HL-60/S4 treated with retinoic acid at 250 ng/mL for 4 days and 3 days (cell line): ENCODE data around the gene ERN1.
"Not testable (repeated sequence)": the region's sequence is repeated elsewhere in the genome, so short reads cannot be mapped to it uniquely, and the experiment has no call there.

Source experiments
- in situ Hi-C: fragments of 300-500 bp; cut with MboI; formaldehyde crosslinking; loops from 2 replicates; pipeline ENCODE4 v1.7.0; 2022; ENCODE audit warnings: low sequenced_read_pairs

ERN1 gene

GRCh38 chr17:64007838-64008282, 122.1 kb downstream of the ERN1 start:
- in situ Hi-C loops, result no loop called here

GRCh38 chr17:64007089-64007837, 122.7 kb downstream of the ERN1 start:
- in situ Hi-C loops, result not testable (repeated sequence)

DNA sequence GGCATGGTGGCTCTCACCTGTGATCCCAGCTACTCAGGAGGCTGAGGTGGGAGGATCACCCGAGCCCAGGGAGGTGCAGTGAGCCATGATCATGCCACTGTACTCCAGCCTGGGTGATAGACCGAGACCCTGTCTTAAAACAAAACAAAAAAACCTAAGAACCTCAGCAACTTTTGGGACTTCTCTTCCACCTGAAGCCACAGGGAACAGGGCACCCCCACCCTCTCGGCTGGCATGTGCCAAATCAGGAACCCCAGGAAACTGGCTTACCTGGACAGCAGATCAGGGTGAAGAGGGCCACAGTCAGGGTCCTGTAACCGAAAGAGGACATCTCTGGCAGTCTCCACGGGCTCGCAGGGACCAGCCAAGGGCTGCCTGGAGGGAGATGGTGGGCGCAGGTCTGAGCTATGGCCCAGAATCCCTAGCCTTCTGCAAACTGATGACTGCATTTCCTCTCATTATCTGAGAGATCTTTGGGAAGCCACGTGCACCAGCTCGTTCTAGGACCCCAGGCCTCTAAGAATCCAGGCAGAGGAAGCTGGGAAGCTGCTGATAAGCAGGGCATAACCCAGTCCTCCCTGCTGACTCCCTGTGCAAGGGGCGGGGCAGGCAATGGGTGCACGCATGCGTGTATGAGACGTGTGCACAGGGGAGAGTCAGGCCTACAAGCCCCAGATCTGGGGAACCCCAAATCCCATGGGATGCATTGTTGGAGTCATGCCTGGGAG, 123.4 kb downstream of the ERN1 start:
- in situ Hi-C loops, result no loop called here

- in situ Hi-C loops, result no loop called here
These were observed 124.2 kb downstream of the ERN1 start for GRCh38 chr17:64005734-64006167.

DNA sequence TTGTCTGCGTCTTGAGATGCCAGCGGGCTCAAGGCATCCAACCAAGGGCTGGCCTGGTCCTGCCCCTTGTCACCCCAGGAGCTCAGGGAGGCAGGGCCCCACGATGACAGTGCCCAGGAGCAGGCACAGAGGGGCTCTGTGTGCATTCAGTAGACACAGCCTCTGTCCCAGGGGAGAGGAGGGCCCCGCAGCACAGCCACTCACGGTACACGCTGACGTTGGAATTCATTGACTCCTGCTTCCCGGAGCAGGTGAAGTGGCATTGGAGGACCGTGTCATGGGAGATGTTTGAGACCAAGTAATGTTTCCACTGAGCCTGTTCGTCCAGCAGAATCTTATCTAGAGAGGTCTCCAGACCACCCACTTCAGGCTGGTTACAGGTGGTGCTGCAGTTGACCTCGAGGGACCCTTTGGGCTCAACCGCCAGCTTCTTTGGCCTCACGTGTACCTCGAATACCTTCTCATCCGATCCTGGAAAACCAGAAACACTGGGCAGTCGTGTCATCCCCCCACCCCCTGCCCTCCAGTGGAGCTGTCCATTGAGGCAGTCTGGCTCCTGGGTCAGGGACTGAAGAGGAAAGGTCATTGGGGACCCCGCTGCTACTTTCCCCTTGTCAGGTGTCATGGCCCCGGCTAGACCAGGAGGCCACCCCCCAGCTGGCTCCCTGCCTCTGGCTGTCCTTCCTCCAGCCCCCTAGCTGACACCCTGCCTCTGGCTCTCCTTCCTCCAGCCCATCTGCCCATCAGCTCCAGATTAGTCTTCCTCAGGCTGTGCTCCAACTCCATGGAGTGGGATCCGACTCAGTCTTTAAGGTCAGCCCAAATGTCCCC, 124.8 kb downstream of the ERN1 start:
- in situ Hi-C loops, result no loop called here

GRCh38 chr17:64004218-64004770, 125.7 kb downstream of the ERN1 start:
- in situ Hi-C loops, result no loop called here

- in situ Hi-C loops, result no loop called here
These were observed 126.3 kb downstream of the ERN1 start for GRCh38 chr17:64003526-64004121.

DNA sequence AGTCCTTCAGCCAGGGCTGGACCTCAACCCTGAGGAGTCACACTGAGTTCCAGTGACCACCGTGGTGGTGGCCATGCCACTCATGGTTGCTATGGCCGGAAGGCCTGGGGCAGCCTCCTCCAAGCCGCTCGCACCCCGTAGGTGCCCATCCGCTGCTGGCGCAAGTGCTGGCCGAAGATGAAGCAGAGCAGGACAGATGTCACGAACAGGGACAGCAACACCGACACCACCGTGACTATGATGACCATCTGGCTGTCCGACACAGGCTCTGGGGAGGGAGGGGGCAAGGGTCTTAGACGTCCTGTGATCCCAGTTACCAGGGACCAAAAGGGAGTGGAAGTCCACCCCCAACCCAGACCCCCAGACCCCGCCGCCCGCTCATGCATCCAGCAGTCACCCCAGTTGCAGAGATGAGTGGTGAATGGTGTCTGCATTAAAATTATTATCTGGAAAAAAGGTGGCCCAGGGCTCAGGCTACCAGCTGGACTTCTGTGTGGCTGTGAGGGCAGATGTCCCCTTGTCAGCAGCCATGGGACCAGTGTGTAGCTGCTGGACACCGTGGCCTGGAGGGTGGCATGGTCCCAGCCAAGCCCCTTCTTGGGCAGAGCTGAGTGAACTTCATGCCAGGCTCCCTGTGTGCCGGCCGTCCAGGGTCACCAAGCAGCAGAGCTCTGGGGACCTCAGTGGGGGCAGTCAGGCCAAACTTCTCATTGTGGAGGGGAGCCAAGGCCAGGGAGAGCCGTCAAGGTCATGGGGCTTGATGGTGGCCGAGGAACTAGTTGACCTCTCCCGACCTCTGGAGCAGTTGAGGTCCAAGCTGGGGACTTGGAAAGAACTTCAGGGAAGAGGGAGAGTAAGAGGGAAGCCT, 127.1 kb downstream of the ERN1 start:
- in situ Hi-C loops, result no loop called here

GRCh38 chr17:64001763-64002529, 128.0 kb downstream of the ERN1 start:
- in situ Hi-C loops, result no loop called here

DNA sequence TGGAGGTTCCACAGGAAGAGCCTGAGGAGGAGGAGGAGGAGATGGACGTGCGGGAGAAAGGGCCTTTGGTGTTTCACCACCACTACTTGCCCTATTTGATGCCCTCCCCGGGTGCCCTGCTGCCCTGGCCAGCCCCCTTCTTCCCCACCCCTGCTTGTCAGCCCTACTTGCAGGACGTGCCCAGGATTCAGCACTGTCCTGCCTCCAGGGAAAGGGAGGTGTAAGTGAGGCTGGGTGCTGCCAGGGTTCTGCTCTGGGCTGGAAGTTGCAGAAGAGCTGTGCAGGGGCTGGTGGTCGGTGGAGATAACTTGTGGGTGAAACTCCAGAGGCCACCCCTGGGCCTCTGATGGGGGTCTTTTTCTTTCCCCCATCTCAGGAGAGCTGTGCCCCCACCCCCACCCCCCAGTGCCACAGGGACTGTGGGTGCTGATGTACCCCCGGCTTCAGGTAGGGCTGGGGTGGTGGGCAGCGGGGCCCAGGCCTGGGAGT, 128.8 kb downstream of the ERN1 start:
- in situ Hi-C loops, result no loop called here

- in situ Hi-C loops, result no loop called here
These were observed 130.0 kb downstream of the ERN1 start for GRCh38 chr17:63999680-64000531.

DNA sequence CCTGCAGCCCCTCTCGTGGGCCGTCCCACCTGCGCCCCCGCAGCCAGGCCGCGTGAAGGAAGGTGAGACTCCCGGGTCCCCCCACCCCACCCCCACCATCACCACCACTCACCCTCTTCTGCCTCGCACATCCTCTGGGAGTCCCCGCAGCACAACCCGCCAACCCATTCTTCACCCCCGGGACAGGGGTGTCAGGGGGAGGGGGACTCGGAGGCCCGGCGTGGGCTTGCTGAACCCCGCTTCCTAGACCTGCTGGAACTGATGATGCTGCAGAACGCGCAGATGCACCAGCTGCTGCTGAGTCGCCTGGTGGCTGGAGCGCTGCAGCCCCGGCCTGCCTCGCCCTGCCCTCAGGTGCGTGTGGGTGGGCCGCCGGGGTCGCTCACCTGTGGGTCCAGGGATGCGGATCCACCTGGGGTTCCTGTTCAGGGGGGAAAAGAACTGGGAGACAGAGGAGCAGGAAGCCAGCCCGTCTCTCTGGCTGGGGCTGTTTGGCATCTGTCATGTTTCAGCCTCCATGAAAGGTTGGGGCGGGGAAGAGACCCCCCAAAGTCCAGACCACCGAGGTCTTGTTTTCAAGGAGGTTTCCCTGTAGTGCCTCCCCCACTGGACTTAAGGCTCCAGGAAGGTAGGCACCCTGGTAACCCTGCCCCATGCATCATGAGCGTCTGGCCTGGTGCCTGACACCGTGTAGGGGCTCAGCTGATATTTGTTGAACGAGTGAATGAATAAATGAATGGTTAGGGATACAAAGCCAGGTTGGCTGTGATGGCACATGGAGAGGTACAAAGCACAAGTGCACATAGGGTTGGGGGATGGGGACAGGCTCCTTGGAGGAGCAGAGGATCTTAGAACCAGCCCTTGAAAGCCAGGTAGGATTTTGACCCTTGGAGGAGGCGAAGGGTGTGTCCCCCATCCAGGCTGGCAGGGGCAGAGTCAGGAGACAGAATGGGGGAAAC, 130.9 kb downstream of the ERN1 start:
- in situ Hi-C loops, result no loop called here

DNA sequence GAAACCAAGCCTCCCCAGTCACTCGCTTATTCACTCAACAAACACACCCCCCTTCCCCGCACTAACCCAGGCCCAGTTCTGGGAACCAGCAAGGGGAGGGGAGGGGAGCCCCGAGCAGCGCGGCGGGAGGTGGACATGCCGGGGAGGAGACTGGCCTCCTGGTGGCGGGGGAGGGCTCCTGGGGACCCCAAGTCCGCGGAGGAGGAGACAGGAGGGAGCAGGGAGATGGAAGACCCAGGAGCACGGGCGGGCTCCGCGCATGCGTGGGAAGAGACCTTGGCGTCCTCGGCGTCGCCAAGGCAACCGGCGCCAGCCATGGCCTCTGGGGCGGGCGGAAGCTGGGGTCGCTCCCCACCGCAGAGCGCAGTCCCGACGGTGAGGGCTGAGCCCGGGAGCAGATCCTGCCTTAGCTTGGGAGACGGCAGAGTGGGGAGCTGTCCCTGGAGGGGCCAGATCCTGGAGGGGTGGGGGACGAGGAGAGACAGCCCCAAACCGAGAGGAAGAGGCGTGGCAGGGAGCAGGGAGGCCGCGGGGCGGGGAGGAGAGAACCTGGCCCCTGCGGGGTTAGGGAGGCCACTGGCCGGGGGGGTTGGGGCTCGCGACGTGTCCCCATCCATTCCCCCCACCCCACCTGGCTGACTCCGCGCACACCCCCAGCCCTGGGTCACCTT, 131.8 kb downstream of the ERN1 start, which contains the start of gene PRR29:
Gene PRR29, plus strand, starts transcription at position 302 of the 671 bp plus-strand sequence. Its CDS starts 14 bp downstream, at position 316.
- in situ Hi-C loops, result no loop called here

DNA sequence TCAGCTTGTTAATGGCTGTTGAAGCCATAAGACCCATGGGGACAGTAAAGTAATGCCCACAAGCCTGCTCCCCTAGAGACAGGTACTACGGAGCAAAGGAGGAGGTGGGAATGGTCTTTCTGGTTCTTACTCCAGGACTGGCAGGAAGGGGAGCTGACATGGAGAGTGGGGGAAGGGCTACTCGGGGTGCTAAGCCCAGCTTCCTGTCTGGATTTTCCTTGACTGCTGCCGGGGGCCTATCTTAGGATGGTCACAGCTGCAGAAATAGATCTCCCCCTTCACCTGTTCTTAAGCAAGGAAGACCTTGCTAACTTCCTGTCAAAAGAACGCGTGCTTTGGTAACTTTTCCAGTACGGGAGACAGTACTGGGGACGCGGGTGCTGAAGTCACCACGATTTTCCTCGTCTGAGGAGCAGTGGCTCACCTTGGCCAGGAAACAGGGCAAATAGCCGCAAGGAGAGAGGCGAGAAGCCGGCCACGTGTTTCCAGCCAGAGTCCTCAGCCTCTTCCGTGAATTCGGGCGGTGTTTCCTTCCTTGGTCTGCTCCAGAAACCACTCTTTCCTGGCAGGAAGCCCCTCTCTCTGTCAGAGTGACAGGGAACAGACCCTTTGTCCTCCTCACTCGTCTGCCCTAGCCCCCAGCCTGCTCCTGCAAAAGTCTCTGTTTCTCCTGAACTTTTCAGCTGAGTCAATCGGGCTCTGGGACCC, 132.4 kb downstream of the ERN1 start:
- in situ Hi-C loops, result no loop called here

DNA sequence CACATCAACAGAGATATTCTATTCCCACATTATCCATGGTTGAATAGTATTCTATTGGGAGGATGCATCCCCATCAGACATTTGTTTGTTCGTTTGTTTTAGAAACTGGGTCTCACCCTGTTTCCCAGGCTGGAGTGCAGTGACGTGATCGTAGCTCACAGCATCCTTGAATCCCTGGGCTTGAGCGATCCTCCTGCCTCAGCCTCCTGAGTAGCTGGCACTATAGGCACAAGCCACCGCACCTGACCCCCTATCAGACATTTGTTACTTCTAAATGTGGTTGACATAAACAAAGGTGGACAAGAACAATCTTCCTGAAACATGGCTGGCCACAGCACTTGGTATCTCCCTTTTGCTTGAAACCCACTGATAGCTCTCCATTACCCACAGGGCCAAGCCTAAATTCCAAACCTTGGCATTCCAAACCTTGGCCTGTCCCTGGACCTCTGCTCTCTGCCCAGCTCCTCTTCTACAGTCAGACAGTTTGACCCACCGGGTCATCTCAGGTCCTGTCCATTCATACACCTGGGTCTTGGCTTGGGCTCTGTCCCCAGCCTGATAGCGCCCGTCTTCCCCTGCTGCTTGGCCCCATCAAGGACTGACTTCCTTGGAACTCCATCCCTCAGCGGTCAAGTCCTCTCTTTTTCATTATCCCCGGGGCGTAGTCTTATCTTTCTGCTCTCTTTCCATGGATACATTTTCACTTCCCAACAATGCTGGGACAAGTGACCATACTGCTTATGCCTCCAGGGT, 133.3 kb downstream of the ERN1 start:
- in situ Hi-C loops, result no loop called here
